HFFc6 (cell line): ENCODE measurements around the gene LCN10. TPM values are rescaled to one million over a fixed set of nuclear protein-coding genes. Genes with fewer than 3 reads are reported as not detected.

Source experiments
- DNase-seq: peaks from one replicate; pipeline ENCODE4 v3.0.0-alpha.2; 2018
- H3K27ac Mint-ChIP-seq: 2 replicates; pipeline ENCODE4 v1.8.0; 2020; ENCODE audit warnings: mild to moderate bottlenecking, mixed read lengths
- H3K27me3 Mint-ChIP-seq: 2 replicates; pipeline ENCODE4 v1.8.0; 2021; ENCODE audit warnings: mild to moderate bottlenecking, moderate library complexity, mixed read lengths; ENCODE audit not compliant: insufficient read depth
- H3K36me3 Mint-ChIP-seq: 2 replicates; pipeline ENCODE4 v1.8.0; 2021; ENCODE audit warnings: low read depth, mixed read lengths
- H3K4me1 Mint-ChIP-seq: 2 replicates; pipeline ENCODE4 v1.8.0; 2020; ENCODE audit warnings: low read depth, mixed read lengths
- H3K4me3 Mint-ChIP-seq: 2 replicates; pipeline ENCODE4 v1.8.0; 2020; ENCODE audit warnings: mild to moderate bottlenecking, moderate library complexity, mixed read lengths
- H3K9me3 Mint-ChIP-seq: 2 replicates; pipeline ENCODE4 v1.8.0; 2020; ENCODE audit warnings: mild to moderate bottlenecking, mixed read lengths
- total RNA-seq, 6 experiments: library from RNA; stranded (reverse); fragmentation: NEBNext Ultra II Directional; extraction: Animal tissue kit (Norgen Biotek cat#: 25700); gene quantifications; 2 replicates in 1 of 6; 3 replicates in 5 of 6; pipeline ENCODE4 v1.2.3, GENCODE V29; 2021
- TF ChIP-seq, protein P1 (sequence below): fragments of 200-600 bp; sonication (generic); IDR thresholded peaks from 2 replicates; pipeline ENCODE4 v1.5.0; 2021; ENCODE audit warnings: antibody characterized with exemption, mild to moderate bottlenecking

The LCN10 gene
- total RNA-seq, 6 experiments from 2014 or later: not detected

DNA sequence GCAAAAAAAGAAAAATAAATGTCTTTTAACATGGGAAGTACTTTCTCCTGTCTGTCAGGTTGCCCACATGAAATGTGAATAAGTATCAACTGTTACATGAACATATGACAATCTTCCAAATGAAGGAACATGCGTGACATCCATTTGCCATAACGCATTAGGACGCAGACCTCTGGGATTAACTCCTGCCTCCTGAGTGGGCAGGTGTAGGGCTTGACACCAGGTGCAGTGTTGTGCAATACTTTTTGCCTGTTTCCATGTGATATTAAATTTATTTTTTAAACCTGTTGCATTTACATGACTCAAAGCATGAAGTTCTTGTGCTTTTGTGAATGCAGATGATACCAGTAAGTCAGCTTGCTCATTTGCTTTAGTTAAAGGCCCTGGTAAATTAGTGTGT, 39.7 kb upstream of the LCN10 start:
- Mint-ChIP-seq H3K9me3 (peaks cover 5% of the 10 kb centered on the region), H3K36me3 (peaks cover 6% of the 10 kb centered on the region; the same call in 1 of the 2 replicates), H3K4me1 (peaks cover 2% of the 10 kb centered on the region)

DNA sequence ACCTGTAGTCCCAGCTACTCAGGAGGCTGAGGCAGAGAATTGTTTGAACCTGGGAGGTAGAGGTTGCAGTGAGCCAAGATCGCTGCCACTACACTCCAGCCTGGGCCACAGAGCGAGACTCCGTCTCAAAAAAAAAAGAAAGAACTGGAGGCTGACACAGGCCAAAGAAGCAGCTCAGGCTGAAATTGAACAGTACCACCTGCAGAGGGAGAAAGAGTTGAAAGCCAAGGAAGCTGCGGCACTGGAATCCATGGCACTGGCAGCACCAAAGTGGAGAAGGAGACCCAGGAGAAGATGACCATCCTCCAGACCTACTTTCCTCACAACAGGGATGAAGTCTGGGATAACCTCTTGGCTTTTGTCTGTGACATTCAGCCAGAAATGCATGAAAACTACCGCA, 37.1 kb upstream of the LCN10 start:
- Mint-ChIP-seq H3K27me3 (peaks cover 44% of the 10 kb centered on the region), H3K36me3 (peaks cover 6% of the 10 kb centered on the region; the same call in 1 of the 2 replicates), H3K4me1 (peaks cover 6% of the 10 kb centered on the region; the same call in 1 of the 2 replicates), H3K27ac (no peak overlapping the region), H3K9me3 (peaks cover 5% of the 10 kb centered on the region), H3K4me3 (no peak overlapping the region)
- TF ChIP-seq, protein P1, sequence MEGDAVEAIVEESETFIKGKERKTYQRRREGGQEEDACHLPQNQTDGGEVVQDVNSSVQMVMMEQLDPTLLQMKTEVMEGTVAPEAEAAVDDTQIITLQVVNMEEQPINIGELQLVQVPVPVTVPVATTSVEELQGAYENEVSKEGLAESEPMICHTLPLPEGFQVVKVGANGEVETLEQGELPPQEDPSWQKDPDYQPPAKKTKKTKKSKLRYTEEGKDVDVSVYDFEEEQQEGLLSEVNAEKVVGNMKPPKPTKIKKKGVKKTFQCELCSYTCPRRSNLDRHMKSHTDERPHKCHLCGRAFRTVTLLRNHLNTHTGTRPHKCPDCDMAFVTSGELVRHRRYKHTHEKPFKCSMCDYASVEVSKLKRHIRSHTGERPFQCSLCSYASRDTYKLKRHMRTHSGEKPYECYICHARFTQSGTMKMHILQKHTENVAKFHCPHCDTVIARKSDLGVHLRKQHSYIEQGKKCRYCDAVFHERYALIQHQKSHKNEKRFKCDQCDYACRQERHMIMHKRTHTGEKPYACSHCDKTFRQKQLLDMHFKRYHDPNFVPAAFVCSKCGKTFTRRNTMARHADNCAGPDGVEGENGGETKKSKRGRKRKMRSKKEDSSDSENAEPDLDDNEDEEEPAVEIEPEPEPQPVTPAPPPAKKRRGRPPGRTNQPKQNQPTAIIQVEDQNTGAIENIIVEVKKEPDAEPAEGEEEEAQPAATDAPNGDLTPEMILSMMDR: peak; percentile 31
- DNase-seq: no peak

More for the DNA sequence above, 39.7 kb upstream of the LCN10 start:
- peaks cover 32% of the 10 kb centered on the region for H3K27me3 Mint-ChIP-seq
- TF ChIP-seq, protein P1: no peak
- DNase-seq: no peak
- H3K27ac Mint-ChIP-seq: no peak overlapping the region
- no peak overlapping the region for H3K4me3 Mint-ChIP-seq

DNA sequence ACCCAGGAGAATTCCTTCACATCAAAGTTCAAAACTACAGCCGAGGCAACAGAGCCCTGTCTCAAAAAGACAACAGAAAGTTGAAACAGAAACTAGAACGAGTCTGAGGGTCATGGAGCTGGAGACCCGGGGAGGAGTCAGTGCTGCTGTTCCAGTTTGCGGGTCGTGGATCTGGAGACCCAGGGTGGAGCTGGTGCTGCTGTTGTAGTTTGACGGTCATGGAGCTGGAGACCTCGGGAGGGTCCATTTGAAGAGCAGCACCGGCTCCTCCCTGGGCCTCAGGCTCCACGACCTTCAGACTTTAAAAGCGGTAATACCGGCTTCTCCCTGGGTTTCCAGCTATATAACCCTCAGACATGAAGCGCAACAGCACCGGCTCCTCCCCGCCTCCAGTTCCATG, 34.6 kb upstream of the LCN10 start:
- peaks cover 44% of the 10 kb centered on the region for H3K27me3 Mint-ChIP-seq
- H3K9me3 Mint-ChIP-seq: peaks cover 16% of the 10 kb centered on the region
- TF ChIP-seq, protein P1: no peak
- no peak for DNase-seq
- peak overlapping the region; percentile 30; the same call in 1 of the 2 replicates for H3K4me3 Mint-ChIP-seq
- H3K36me3 Mint-ChIP-seq: peaks cover 15% of the 10 kb centered on the region
- peaks cover 6% of the 10 kb centered on the region; the same call in 1 of the 2 replicates for H3K4me1 Mint-ChIP-seq
- no peak overlapping the region for H3K27ac Mint-ChIP-seq

DNA sequence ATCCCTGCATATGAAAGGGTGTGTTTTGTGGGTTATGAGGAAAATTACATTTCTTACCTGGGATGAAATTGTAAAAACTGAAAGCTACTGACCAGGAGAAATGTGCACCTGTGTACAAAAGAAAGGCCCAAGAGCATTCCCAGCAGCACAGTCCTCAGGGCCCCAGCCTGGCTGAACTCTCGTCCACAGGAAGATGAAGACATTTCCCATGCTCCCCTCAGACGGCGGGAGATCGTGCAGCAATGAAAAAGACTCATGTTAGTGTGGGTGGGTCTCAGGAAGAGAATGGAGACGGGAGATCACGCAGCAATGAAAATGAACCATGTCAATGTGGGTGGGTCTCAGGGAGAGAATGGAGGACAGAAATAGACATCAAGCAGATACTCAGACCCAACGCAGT, 34.2 kb upstream of the LCN10 start:
- peak overlapping the region; percentile 30; the same call in 1 of the 2 replicates for H3K4me3 Mint-ChIP-seq

DNA sequence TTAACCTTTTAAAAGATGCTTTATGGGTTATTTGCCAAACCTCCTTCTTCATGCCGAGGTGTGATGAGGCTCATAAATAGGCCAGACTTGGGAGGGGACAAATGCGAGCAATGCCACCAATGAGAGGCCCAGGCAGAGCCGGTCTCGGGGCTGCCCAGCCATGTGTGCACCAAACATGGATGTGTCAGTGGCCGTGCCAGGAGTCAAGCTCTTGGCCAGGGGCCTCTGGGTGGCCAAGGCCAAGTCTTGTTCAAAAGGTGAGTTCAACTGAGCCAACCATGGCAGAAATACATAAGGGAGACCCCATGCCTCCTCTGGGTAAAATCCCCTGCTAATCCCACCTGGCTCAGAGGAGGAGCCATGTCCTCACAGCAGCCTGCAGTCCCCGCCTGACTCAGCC, 32.5 kb upstream of the LCN10 start:
- no peak overlapping the region for H3K4me3 Mint-ChIP-seq

More for the DNA sequence above, 34.2 kb upstream of the LCN10 start:
- H3K27ac Mint-ChIP-seq: no peak overlapping the region
- H3K27me3 Mint-ChIP-seq: peaks cover 44% of the 10 kb centered on the region
- no peak for DNase-seq
- H3K4me1 Mint-ChIP-seq: peaks cover 6% of the 10 kb centered on the region; the same call in 1 of the 2 replicates
- peaks cover 15% of the 10 kb centered on the region for H3K36me3 Mint-ChIP-seq
- TF ChIP-seq, protein P1: no peak
- peaks cover 16% of the 10 kb centered on the region for H3K9me3 Mint-ChIP-seq

More for the DNA sequence above, 32.5 kb upstream of the LCN10 start:
- Mint-ChIP-seq H3K27ac (no peak overlapping the region), H3K27me3 (peaks cover 42% of the 10 kb centered on the region), H3K9me3 (peaks cover 16% of the 10 kb centered on the region), H3K4me1 (peaks cover 6% of the 10 kb centered on the region; the same call in 1 of the 2 replicates), H3K36me3 (peaks cover 15% of the 10 kb centered on the region)
- DNase-seq: no peak
- TF ChIP-seq, protein P1: no peak
